Testis (tissue), 3 donors: ENCODE data around the gene ADAT3. TPM values are rescaled to one million over a fixed set of nuclear protein-coding genes. Genes with fewer than 3 reads are reported as not detected.
A peak's percentile ranks its signal among the peaks of the same experiment; 100 is the strongest.
"Not testable (repeated sequence)": the region's sequence is repeated elsewhere in the genome, so short reads cannot be mapped to it uniquely, and the experiment has no call there.

Experiments
- DNase-seq: peaks from one replicate; pipeline ENCODE4 v3.0.0-alpha.2; 2019
- H3K27ac ChIP-seq, 2 donors: fragments of 200-600 bp; sonication (generic); one replicate each; pipeline ENCODE4 v1.5.1; 2019
- H3K27me3 ChIP-seq: fragments of 200-600 bp; sonication (generic); one replicate; pipeline ENCODE4 v1.5.1; 2019
- H3K36me3 ChIP-seq: fragments of 200-600 bp; sonication (generic); one replicate; pipeline ENCODE4 v1.5.1; 2017; ENCODE audit warnings: low read depth; ENCODE audit errors: missing control alignments
- H3K4me1 ChIP-seq: fragments of 200-600 bp; sonication (generic); one replicate; pipeline ENCODE4 v1.5.1; 2019
- H3K4me3 ChIP-seq, 2 donors: fragments of 200-600 bp; sonication (generic); one replicate each; pipeline ENCODE4 v1.5.1; 2017 to 2019
- H3K9me3 ChIP-seq: fragments of 200-600 bp; sonication (generic); one replicate; pipeline ENCODE4 v1.5.1; 2017
- POLR2A ChIP-seq: fragments of 450-650 bp; IDR thresholded peaks from one replicate; pipeline ENCODE4 v1.6.1; 2017; ENCODE audit warnings: antibody characterized with exemption, mild to moderate bottlenecking, moderate library complexity
- WGBS, 2 donors: methylation state at CpG; one replicate each; pipeline ENCODE4 v1.1.5; 2018; 5-methylcytosine and 5-hydroxymethylcytosine counted together
- intact Hi-C: fragments of 100-400 bp; cut with DNase I; formaldehyde crosslinking; loops from one replicate; pipeline ENCODE4 v1.15.1; 2023; ENCODE audit warnings: low total_unique reads
- polyA plus RNA-seq: library from polyadenylated mRNA; stranded (reverse); fragments of 350-450 nt; fragmentation: Illumina TruSeq; extraction: RNeasy Lipid Tissue Mini Kit (QIAGEN cat#74804); gene quantifications from one replicate; pipeline ENCODE4 v1.2.3, GENCODE V29; 2014; ENCODE audit warnings: low read depth, low replicate concordance; ENCODE audit not compliant: insufficient read depth
- total RNA-seq, 2 donors: library from RNA; depleted of rRNA; stranded (reverse); fragments of >200 nt; gene quantifications; one replicate each; pipeline ENCODE4 v1.2.3, GENCODE V29; 2016
- TF ChIP-seq, protein P1 (sequence below), 3 experiments: fragments of 450-650 bp in 2 of 3; fragments of 200-600 bp in 1 of 3; sonication (generic) in 1 of 3; IDR thresholded peaks; one replicate each; pipeline ENCODE4 v1.5.1; 2016 to 2019; ENCODE audit warnings: antibody characterized with exemption in 3 of 3, mild to moderate bottlenecking in 2 of 3, moderate library complexity in 1 of 3

Gene ADAT3
- total and polyA plus RNA-seq, 3 donors from 2014 or later = 1.1 to 16.7 (median 10.6) TPM

DNA sequence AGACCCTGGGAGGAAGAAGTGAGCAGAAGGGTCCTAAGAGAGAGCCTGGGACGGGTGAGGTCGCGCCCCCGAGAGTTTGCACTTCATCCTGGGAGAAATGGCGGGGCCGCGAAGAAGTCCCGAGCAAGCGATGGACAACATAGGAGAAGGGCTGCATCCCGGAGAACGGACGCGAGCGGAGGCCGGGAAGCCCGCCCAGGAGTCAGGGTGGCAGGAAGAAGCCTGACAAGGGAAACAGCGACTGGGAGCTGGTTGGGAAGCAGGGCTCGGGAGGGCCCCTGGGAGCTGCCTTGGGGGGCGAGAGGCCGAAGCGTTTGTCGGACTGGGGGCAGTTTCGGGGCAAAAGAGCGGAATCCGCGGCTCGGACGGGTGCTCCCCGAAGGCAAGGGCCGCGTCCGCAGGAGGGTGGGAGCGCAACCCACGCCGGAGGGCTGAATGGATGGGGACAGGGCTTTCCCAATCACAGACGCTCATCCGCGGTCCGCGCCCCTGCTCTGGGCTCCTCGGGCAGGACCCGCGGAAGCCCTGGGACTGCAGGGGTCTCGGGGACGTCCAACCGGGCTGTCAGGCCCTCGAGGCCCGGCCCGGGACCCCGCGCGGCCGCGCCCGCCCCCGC lies 20.4 kb upstream of the ADAT3 start:
- intact Hi-C loops = no loop called here
- peaks cover 36% of the 10 kb centered on the region for H3K4me1 ChIP-seq
- no peaks in the 10 kb centered on the region for H3K9me3 ChIP-seq
- H3K36me3 ChIP-seq = no peaks in the 10 kb centered on the region
- TF ChIP-seq POLR2A = no peak
- TF ChIP-seq, protein P1, sequence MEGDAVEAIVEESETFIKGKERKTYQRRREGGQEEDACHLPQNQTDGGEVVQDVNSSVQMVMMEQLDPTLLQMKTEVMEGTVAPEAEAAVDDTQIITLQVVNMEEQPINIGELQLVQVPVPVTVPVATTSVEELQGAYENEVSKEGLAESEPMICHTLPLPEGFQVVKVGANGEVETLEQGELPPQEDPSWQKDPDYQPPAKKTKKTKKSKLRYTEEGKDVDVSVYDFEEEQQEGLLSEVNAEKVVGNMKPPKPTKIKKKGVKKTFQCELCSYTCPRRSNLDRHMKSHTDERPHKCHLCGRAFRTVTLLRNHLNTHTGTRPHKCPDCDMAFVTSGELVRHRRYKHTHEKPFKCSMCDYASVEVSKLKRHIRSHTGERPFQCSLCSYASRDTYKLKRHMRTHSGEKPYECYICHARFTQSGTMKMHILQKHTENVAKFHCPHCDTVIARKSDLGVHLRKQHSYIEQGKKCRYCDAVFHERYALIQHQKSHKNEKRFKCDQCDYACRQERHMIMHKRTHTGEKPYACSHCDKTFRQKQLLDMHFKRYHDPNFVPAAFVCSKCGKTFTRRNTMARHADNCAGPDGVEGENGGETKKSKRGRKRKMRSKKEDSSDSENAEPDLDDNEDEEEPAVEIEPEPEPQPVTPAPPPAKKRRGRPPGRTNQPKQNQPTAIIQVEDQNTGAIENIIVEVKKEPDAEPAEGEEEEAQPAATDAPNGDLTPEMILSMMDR (IDR thresholded peaks at IDR 0.05) = no peak
- no peak for DNase-seq
- 0 to 1% methylated on average over 21 to 56 of the region's 56 CpGs for WGBS, 2 donors
- peak overlapping the region; percentile 27 to 85 for H3K27ac ChIP-seq
- peak overlapping the region; percentile 89 for H3K4me3 ChIP-seq
- no peaks in the 10 kb centered on the region for H3K27me3 ChIP-seq

DNA sequence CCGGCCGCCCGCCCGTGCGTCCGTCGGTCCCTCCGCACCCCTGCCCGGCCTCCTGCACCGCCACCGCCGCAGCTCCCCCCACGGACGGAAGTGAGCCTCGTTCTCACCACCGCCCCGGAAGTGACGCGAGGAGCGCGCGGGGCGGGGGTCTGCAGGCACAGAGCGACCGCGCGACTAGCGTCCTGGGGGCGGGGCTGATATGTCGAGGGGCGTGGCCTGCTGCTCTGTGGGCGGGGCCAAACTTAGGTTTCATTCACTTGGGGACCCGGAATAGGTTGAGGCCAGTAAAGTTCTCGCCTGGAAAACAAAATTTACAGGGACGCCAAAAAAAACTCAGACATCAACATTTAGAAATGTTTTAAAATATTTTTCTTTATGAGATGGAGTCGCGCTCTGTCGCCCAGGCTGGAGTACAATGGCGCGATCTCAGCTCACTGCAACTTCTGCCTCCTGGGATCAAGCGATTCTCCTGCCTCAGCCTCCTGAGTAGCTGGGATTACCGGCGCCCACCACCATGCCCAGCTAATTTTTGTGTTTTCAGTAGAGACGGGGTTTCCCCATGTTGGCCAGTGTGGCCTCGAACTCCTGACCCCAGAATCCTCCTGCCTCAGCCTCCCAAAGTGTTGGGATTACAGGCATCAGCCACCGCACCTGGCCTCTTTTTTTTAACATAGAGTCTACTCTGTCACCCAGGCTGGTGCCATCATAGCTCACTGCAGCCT lies 19.6 kb upstream of the ADAT3 start, which contains the start of gene ABHD17A:
ABHD17A (minus strand) TSS at position 99 of the 722 bp plus-strand sequence. CDS start 3,930 bp downstream, outside the sequence.
- peak within 1 kb of the TSS; percentile 27 to 85 for H3K27ac ChIP-seq
- H3K27me3 ChIP-seq, intact Hi-C loops, H3K9me3 ChIP-seq, H3K36me3 ChIP-seq: not testable (repeated sequence)
- 22 to 30% methylated on average over 23 to 34 of the region's 46 CpGs for WGBS, 2 donors
- peaks cover 36% of the 10 kb centered on the region for H3K4me1 ChIP-seq
- peak; percentile 96 for DNase-seq
- peak within 1 kb of the TSS; percentile 89 for H3K4me3 ChIP-seq
- TF ChIP-seq POLR2A = peak; percentile 72

DNA sequence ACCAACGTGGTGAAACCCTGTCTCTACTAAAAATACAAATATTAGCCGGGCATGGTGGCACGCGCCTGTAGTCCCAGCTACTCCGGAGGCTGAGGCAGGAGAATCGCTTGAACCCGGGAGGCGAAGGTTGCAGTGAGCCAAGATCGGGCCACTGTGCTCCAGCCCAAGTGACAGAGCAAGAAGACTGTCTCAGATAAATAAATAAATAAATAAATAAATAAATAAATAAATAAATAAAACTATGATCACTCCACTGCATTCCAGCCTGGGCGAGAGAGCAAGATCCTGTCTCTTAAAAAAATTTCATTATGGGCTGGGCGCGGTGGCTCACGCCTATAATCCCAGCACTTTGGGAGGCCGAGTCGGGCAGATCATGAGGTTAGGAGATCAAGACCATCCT lies 18.8 kb upstream of the ADAT3 start:
- H3K4me3 ChIP-seq, intact Hi-C loops, H3K27me3 ChIP-seq, DNase-seq, H3K9me3 ChIP-seq, H3K36me3 ChIP-seq: not testable (repeated sequence)
- H3K27ac ChIP-seq = peak overlapping the region in 1 of 2 donors; percentile 78
- peaks cover 36% of the 10 kb centered on the region for H3K4me1 ChIP-seq
- 94% methylated on average over 15 of the region's 15 CpGs for WGBS, 2 donors

DNA sequence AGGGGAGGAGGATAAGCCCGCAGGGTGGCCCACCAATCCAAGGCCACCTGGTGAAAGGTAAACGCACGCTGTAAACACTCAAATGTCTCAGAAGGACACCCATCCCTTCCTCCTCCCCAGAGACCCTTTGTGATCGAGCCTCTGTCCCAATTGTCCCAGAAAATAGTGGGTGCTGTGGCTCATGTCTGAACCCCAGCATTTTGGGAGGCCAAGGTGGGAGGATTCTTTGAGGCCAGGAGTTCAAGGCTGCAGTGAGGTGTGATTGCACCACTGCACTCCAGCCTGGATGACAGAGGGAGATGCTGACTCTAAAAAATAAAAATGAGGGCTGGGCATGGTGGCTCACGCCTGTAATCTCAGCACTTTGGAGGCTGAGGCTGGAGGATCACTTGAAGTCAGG lies 16.8 kb upstream of the ADAT3 start:
- no peak for DNase-seq
- Histone ChIP-seq H3K4me1 (peaks cover 24% of the 10 kb centered on the region), H3K4me3 (no peak overlapping the region), H3K27ac (peak overlapping the region in 1 of 2 donors; percentile 78), H3K36me3 (no peaks in the 10 kb centered on the region), H3K9me3 (no peaks in the 10 kb centered on the region), H3K27me3 (no peaks in the 10 kb centered on the region)
- 77 to 83% methylated on average over 5 of the region's 5 CpGs for WGBS, 2 donors
- TF ChIP-seq, protein P1 (IDR thresholded peaks at IDR 0.05) = no peak
- TF ChIP-seq POLR2A = no peak
- intact Hi-C loops = no loop called here

DNA sequence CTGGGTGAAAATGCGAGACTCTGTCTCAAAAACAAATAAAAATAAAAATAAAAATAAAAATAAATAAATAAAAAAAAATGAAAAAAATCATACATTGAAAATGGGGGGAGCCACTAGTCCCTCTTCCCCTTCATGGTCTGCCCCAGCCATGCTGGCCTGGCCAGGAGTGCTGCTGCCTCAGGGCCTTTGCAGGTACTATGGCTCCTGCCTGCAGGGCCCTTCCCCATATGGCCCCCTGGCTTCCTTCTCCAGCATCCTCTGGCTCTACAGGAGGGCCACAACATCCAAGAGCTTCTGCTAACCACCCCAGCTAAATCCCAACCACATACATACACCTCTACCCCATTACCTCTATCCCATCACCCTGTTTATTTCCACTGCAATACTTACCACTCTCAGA lies 15.3 kb upstream of the ADAT3 start:
- WGBS, 2 donors = 92% methylated on average over 1 of the region's 1 CpG
- TF ChIP-seq, protein P1 (IDR thresholded peaks at IDR 0.05) = no peak
- no peak for TF ChIP-seq POLR2A
- H3K27me3 ChIP-seq = no peaks in the 10 kb centered on the region
- intact Hi-C loops = no loop called here
- no peaks in the 10 kb centered on the region for H3K36me3 ChIP-seq
- DNase-seq = no peak
- no peak overlapping the region for H3K4me3 ChIP-seq
- peaks cover 12% of the 10 kb centered on the region for H3K4me1 ChIP-seq
- H3K27ac ChIP-seq = no peak overlapping the region
- no peaks in the 10 kb centered on the region for H3K9me3 ChIP-seq
